ENCODE data around the gene TCF7L2.

- TF ChIP-seq, protein P1, sequence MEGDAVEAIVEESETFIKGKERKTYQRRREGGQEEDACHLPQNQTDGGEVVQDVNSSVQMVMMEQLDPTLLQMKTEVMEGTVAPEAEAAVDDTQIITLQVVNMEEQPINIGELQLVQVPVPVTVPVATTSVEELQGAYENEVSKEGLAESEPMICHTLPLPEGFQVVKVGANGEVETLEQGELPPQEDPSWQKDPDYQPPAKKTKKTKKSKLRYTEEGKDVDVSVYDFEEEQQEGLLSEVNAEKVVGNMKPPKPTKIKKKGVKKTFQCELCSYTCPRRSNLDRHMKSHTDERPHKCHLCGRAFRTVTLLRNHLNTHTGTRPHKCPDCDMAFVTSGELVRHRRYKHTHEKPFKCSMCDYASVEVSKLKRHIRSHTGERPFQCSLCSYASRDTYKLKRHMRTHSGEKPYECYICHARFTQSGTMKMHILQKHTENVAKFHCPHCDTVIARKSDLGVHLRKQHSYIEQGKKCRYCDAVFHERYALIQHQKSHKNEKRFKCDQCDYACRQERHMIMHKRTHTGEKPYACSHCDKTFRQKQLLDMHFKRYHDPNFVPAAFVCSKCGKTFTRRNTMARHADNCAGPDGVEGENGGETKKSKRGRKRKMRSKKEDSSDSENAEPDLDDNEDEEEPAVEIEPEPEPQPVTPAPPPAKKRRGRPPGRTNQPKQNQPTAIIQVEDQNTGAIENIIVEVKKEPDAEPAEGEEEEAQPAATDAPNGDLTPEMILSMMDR (conservative IDR thresholded peaks at IDR 0.05; ENCODE audit: low read length): no peak
- no peak for TF ChIP-seq EZH2phosphoT487 (IDR thresholded peaks at IDR 0.05; ENCODE audit: borderline replicate concordance, low read depth, low read length)
These were observed 103.8 kb downstream of the TCF7L2 start for GRCh38 chr10:113053881-113054280.
